H1 (cell line): ENCODE measurements around the gene SMPD2. TPM values are rescaled to one million over a fixed set of nuclear protein-coding genes. Genes with fewer than 3 reads are reported as not detected.

Source experiments
- CTCF ChIA-PET: fragments of 300-600 bp; sonication (Branson Sonifier 250); formaldehyde crosslinking; loops from one replicate; lab custom pipeline; 2021; ENCODE audit not compliant: partially characterized antibody; lab: Charles Lee
- POLR2A ChIA-PET: fragments of 300-600 bp; sonication (Branson Sonifier 250); formaldehyde crosslinking; loops from one replicate; lab custom pipeline; 2021; ENCODE audit warnings: inconsistent platforms; ENCODE audit not compliant: partially characterized antibody; lab: Charles Lee
- DNase-seq, 2 experiments: peaks; one replicate each; pipeline versions ENCODE4 v3.0.0 to v3.0.0-alpha.2; 2010 to 2022; ENCODE audit warnings: low spot score in 2 of 2, low read depth in 1 of 2, mixed read lengths in 1 of 2
- FAIRE-seq: peaks from 2 replicates; lab custom pipeline; 2011; peaks lifted over from hg19 to GRCh38; lab: Jason Lieb, UNC
- H2AFZ ChIP-seq: 2 replicates; pipeline ENCODE4 v1.8.1; 2012; ENCODE audit warnings: low read length, inconsistent platforms
- H2AK5ac ChIP-seq: 2 replicates; pipeline ENCODE4 v1.6.1; 2013; ENCODE audit warnings: low read depth, low read length
- H2BK120ac ChIP-seq: replicated peaks from 2 replicates; pipeline ENCODE3; 2013; ENCODE audit warnings: low read depth, low read length, inconsistent platforms
- H2BK12ac ChIP-seq: 2 replicates; pipeline ENCODE4 v1.6.1; 2013; ENCODE audit warnings: low read depth, low read length
- H2BK15ac ChIP-seq: 2 replicates; pipeline ENCODE4 v1.6.1; 2013; ENCODE audit warnings: low read length
- H2BK20ac ChIP-seq: 2 replicates; pipeline ENCODE4 v1.6.1; 2013; ENCODE audit warnings: low read length
- H2BK5ac ChIP-seq: 2 replicates; pipeline ENCODE4 v1.6.1; 2013; ENCODE audit warnings: low read depth, low read length
- H3K14ac ChIP-seq: 2 replicates; pipeline ENCODE4 v1.6.1; 2013; ENCODE audit warnings: inconsistent platforms; ENCODE audit not compliant: insufficient read length
- H3K18ac ChIP-seq: 2 replicates; pipeline ENCODE4 v1.6.1; 2013; ENCODE audit warnings: low read length; ENCODE audit errors: extremely low read depth
- H3K23ac ChIP-seq: 2 replicates; pipeline ENCODE4 v1.6.1; 2013; ENCODE audit warnings: inconsistent platforms; ENCODE audit not compliant: insufficient read length
- H3K23me2 ChIP-seq: 2 replicates; pipeline ENCODE4 v1.6.1; 2013; ENCODE audit warnings: low read depth, low read length
- H3K27ac ChIP-seq: 2 replicates; pipeline ENCODE4 v1.6.1; 2011; ENCODE audit warnings: low read depth, low read length, inconsistent platforms
- H3K27me3 ChIP-seq, 4 experiments: replicated peaks in 1 of 4; 1 replicate in 1 of 4; 2 replicates in 3 of 4; pipeline versions ENCODE4 v1.6.1 to v1.8.1; 2011 to 2013; ENCODE audit warnings: low read length in 3 of 4, mild to moderate bottlenecking in 3 of 4, inconsistent platforms in 2 of 4, mixed read lengths in 2 of 4, moderate library complexity in 1 of 4; ENCODE audit not compliant: control insufficient read depth in 3 of 4, insufficient read depth in 3 of 4; ENCODE audit errors: extremely low read depth in 1 of 4
- H3K36me3 ChIP-seq, 4 experiments: 2 replicates each; pipeline versions ENCODE4 v1.6.1 to v1.8.1; 2011 to 2013; ENCODE audit warnings: mild to moderate bottlenecking in 4 of 4, low read length in 3 of 4, moderate library complexity in 2 of 4, control low read depth in 1 of 4, inconsistent platforms in 1 of 4; ENCODE audit not compliant: insufficient read depth in 4 of 4, control insufficient read depth in 2 of 4
- H3K4ac ChIP-seq: replicated peaks from 2 replicates; pipeline ENCODE3; 2013; ENCODE audit warnings: low read length, low read depth, mixed read lengths, inconsistent platforms; ENCODE audit not compliant: insufficient read length
- H3K4me1 ChIP-seq, 4 experiments: replicated peaks in 1 of 4; 1 replicate in 1 of 4; 2 replicates in 3 of 4; pipeline versions ENCODE4 v1.6.1 to v1.8.1; 2011 to 2013; ENCODE audit warnings: low read length in 3 of 4, inconsistent platforms in 2 of 4, mixed read lengths in 1 of 4; ENCODE audit not compliant: insufficient read depth in 4 of 4, control insufficient read depth in 3 of 4
- H3K4me2 ChIP-seq, 2 experiments: 2 replicates each; pipeline versions ENCODE4 v1.6.1 to v1.8.1; 2011 to 2013; ENCODE audit warnings: low read depth in 2 of 2, low read length in 2 of 2, control low read depth in 1 of 2, inconsistent platforms in 1 of 2, mild to moderate bottlenecking in 1 of 2; ENCODE audit not compliant: insufficient read depth in 1 of 2
- H3K4me3 ChIP-seq, 4 experiments: fragments of 200-600, 300-600 bp in 1 of 4; sonication (generic), shearing (Covaris generic), sonication (Bioruptor Twin) in 1 of 4; 2 replicates each; pipeline versions ENCODE4 v1.5.1 to v1.8.1; 2011 to 2016; ENCODE audit warnings: low read length in 4 of 4, low read depth in 3 of 4, control low read depth in 2 of 4, inconsistent platforms in 2 of 4, mild to moderate bottlenecking in 2 of 4, mixed read lengths in 1 of 4, moderate library complexity in 1 of 4; ENCODE audit not compliant: insufficient read depth in 2 of 4; ENCODE audit errors: extremely low read depth in 1 of 4
- H3K56ac ChIP-seq: replicated peaks from 2 replicates; pipeline ENCODE3; 2013; ENCODE audit warnings: low read depth, mild to moderate bottlenecking, mixed read lengths, low read length, inconsistent platforms; ENCODE audit not compliant: insufficient read length
- H3K79me1 ChIP-seq: 2 replicates; pipeline ENCODE4 v1.6.1; 2013; ENCODE audit warnings: low read depth, low read length, control low read depth
- H3K79me2 ChIP-seq, 2 experiments: 2 replicates each; pipeline versions ENCODE4 v1.6.1 to v1.8.1; 2012 to 2013; ENCODE audit warnings: low read length in 2 of 2, mild to moderate bottlenecking in 2 of 2, inconsistent platforms in 1 of 2; ENCODE audit not compliant: insufficient read depth in 2 of 2, control insufficient read depth in 1 of 2
- H3K9ac ChIP-seq, 4 experiments: replicated peaks in 1 of 4; 1 replicate in 1 of 4; 2 replicates in 3 of 4; pipeline versions ENCODE4 v1.6.1 to v1.8.1; 2011 to 2013; ENCODE audit warnings: low read depth in 3 of 4, low read length in 3 of 4, control low read depth in 2 of 4, mild to moderate bottlenecking in 2 of 4, moderate library complexity in 2 of 4, inconsistent platforms in 1 of 4; ENCODE audit errors: extremely low read depth in 1 of 4
- H3K9me3 ChIP-seq, 2 experiments: 2 replicates each; pipeline versions ENCODE4 v1.6.1 to v1.8.1; 2012 to 2013; ENCODE audit warnings: mild to moderate bottlenecking in 2 of 2, moderate library complexity in 2 of 2, control low read depth in 1 of 2, inconsistent platforms in 1 of 2, low read depth in 1 of 2, low read length in 1 of 2, mixed read lengths in 1 of 2; ENCODE audit not compliant: insufficient read depth in 2 of 2
- H4K20me1 ChIP-seq, 2 experiments: replicated peaks in 1 of 2; 2 replicates each; pipeline versions ENCODE3 to v1.8.1; 2011 to 2013; ENCODE audit warnings: inconsistent platforms in 2 of 2, low read length in 2 of 2, mild to moderate bottlenecking in 1 of 2; ENCODE audit not compliant: insufficient read depth in 2 of 2, control insufficient read depth in 1 of 2
- H4K5ac ChIP-seq: 2 replicates; pipeline ENCODE4 v1.6.1; 2013; ENCODE audit warnings: low read length, low read depth, mixed read lengths, inconsistent platforms; ENCODE audit not compliant: insufficient read length
- H4K8ac ChIP-seq: 2 replicates; pipeline ENCODE4 v1.8.0; 2013; ENCODE audit warnings: mild to moderate bottlenecking, moderate library complexity, low read length, inconsistent platforms; ENCODE audit not compliant: insufficient read depth; ENCODE audit errors: extremely low read depth
- H4K91ac ChIP-seq: replicated peaks from 2 replicates; pipeline ENCODE3; 2013; ENCODE audit warnings: low read length, mixed read lengths, inconsistent platforms; ENCODE audit not compliant: insufficient read length
- BCL11A ChIP-seq, 2 experiments: IDR thresholded peaks; one replicate each; pipeline ENCODE4 v1.6.1; 2011; ENCODE audit warnings: low read depth in 2 of 2, low read length in 2 of 2, mild to moderate bottlenecking in 2 of 2
- SIRT6 ChIP-seq: IDR thresholded peaks from one replicate; pipeline ENCODE4 v1.7.1; 2012; ENCODE audit warnings: low read length, inconsistent platforms
- WGBS, 2 experiments: shearing (Covaris generic) in 1 of 2; methylation state at CpG; one replicate each; pipeline versions ENCODE4 v1.1.6 to v1.1.7; 2013 to 2015; ENCODE audit warnings: low lambda C conversion rate in 2 of 2, mixed read lengths in 2 of 2, inconsistent platforms in 1 of 2, low coverage in 1 of 2, missing lambda C conversion rate in 1 of 2; ENCODE audit not compliant: insufficient replicate concordance in 2 of 2, insufficient coverage in 1 of 2, insufficient read length in 1 of 2; ENCODE audit errors: extremely low coverage in 1 of 2, missing lambda C conversion rate in 1 of 2; 5-methylcytosine and 5-hydroxymethylcytosine counted together
- polyA plus RNA-seq, 7 experiments: library from polyadenylated mRNA; depleted of rRNA in 3 of 7; stranded (reverse) in 5 of 7; unstranded in 2 of 7; fragments of >200 nt in 5 of 7; fragments of 200-250 nt in 2 of 7; gene quantifications; 1 replicate in 5 of 7; 2 replicates in 1 of 7; 4 replicates in 1 of 7; pipeline versions ENCODE4 v1.2.1 to v1.2.3, GENCODE V29; 2011 to 2013; ENCODE audit warnings: missing spikeins in 2 of 7, mixed read lengths in 2 of 7
- total RNA-seq: library from RNA; stranded (reverse); fragmentation: NEBNext Ultra II Directional; extraction: Animal tissue kit (Norgen Biotek cat#: 25700); gene quantifications from 2 replicates; pipeline ENCODE4 v1.2.1, GENCODE V29; 2021

The SMPD2 gene
- total and polyA plus RNA-seq, 2 of the 8 experiments (the other 6 are each of a cell fraction or from before 2014, with no cell fraction given): 11.5 to 17.2 TPM

DNA sequence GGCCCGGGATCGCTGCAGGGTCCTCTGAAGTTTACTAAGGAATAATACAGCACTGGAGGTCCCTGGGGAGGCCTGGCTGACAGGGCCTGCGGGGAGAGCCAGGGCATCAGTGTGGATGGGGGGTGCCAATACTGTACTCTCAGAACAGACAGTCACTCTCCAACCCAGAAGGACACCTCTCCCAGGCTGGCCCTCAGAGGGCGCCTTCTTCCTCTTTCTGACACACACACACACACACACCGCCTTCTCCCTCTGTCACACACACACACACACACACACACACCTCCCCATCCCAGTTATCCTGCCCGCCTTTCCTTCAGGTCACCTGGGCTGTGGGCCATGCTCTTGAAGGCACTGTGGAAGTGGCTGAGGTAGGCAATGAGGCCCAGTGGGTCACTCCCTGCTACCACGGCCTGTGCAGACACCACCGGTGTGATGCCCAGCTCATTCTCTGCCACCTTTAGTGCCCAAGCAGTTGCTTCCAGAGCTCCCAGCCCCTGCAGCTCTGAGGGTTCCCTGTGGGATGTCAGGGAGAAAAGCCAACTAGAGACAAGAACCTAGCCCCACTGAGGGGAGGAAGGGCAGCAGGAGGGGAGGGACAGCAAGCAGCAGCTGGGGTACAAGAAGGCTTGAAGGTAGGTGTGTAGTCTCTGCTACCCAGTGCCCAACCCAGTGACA lies 7.5 kb downstream of the SMPD2 start:
- no peak overlapping the region for H2AK5ac ChIP-seq
- H3K23ac ChIP-seq: no peak overlapping the region
- no peak overlapping the region for H4K5ac ChIP-seq
- H3K56ac ChIP-seq: no peak overlapping the region
- no peaks in the 10 kb centered on the region for H3K79me1 ChIP-seq
- no peaks in the 10 kb centered on the region for H3K79me2 ChIP-seq
- H3K4me1 ChIP-seq: no peaks in the 10 kb centered on the region; a peak in 1 of 7 replicates
- no peak overlapping the region for H3K18ac ChIP-seq
- H3K27me3 ChIP-seq: no peaks in the 10 kb centered on the region
- H2BK15ac ChIP-seq: no peak overlapping the region
- WGBS, 2 experiments: 80% methylated on average over 6 of the region's 8 CpGs; no CpG with 5 or more reads in 1 of the 2 experiments
- peaks cover 9 to 49% (median 27%) of the 10 kb centered on the region in 4 experiments; a peak in 7 of 8 replicates for H3K36me3 ChIP-seq
- H3K9me3 ChIP-seq: no peaks in the 10 kb centered on the region
- H4K8ac ChIP-seq: no peak overlapping the region
- no peak overlapping the region for H3K9ac ChIP-seq
- no peak overlapping the region for H2BK20ac ChIP-seq
- H2BK120ac ChIP-seq: no peak overlapping the region
- ChIA-PET POLR2A (interaction anchor here (0.5 to 1.6 kb wide), 7 partner anchors 8 to 48 kb away, joined by 3 to 10 read pairs (median 3); partner anchors contain the start of gene MICAL1), CTCF (interaction anchor here (0.8 to 2.2 kb wide), 12 partner anchors 9 to 335 kb away, joined by 3 to 11 read pairs (median 3); partner anchors contain the start of gene CD164)
- FAIRE-seq (no peak), DNase-seq (peak in 1 of 2 experiments; percentile 48)
- H3K4ac ChIP-seq: no peak overlapping the region
- peaks cover 0 to 15% of the 10 kb centered on the region in 2 experiments for H4K20me1 ChIP-seq
- H3K4me3 ChIP-seq: no peak overlapping the region
- no peak overlapping the region for H3K14ac ChIP-seq
- H2AFZ ChIP-seq: no peak overlapping the region
- H3K23me2 ChIP-seq: no peaks in the 10 kb centered on the region; the same call in 1 of the 2 replicates
- H2BK5ac ChIP-seq: no peak overlapping the region
- H3K4me2 ChIP-seq: no peak overlapping the region
- no peak overlapping the region for H3K27ac ChIP-seq
- no peak overlapping the region for H4K91ac ChIP-seq
- no peak overlapping the region for H2BK12ac ChIP-seq
- TF ChIP-seq BCL11A (IDR thresholded peaks at IDR 0.05; ENCODE audit: low read depth in 2 of 2, low read length in 2 of 2): no peak
- TF ChIP-seq SIRT6: no peak
